ENCODE measurements around the gene TP53I11. TPM values are rescaled to one million over a fixed set of nuclear protein-coding genes. Genes with fewer than 3 reads are reported as not detected.

TP53I11 gene
- total RNA-seq, 1 donor from 2014 or later: 2.7 TPM

GRCh38 chr11:44941259-44942021, 9.2 kb downstream of the TP53I11 start:
- intact Hi-C loops (cut with micrococcal nuclease): no loop called here

GRCh38 chr11:44940835-44941234, 9.8 kb downstream of the TP53I11 start:
- intact Hi-C loops (cut with micrococcal nuclease): no loop called here

DNA sequence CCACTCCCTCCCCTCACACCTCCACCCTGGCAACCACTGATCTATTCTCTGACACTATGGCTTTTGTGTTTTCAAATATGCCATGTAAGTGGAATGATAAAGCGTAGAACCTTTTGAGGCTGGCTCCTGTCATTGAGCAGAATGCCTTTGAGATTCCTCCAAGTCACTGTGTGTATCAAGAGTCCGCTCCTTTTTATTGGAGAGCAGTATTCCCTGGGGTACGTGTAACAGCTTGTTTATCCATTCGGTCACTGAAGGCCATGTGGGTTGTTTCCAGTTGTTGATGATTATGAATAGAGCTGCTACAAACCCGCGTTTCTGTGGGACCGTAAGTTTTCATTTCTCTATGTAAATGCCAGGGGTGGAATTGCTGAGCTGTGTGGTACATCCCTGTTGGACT, 10.3 kb downstream of the TP53I11 start:
- intact Hi-C loops (cut with micrococcal nuclease): no loop called here

DNA sequence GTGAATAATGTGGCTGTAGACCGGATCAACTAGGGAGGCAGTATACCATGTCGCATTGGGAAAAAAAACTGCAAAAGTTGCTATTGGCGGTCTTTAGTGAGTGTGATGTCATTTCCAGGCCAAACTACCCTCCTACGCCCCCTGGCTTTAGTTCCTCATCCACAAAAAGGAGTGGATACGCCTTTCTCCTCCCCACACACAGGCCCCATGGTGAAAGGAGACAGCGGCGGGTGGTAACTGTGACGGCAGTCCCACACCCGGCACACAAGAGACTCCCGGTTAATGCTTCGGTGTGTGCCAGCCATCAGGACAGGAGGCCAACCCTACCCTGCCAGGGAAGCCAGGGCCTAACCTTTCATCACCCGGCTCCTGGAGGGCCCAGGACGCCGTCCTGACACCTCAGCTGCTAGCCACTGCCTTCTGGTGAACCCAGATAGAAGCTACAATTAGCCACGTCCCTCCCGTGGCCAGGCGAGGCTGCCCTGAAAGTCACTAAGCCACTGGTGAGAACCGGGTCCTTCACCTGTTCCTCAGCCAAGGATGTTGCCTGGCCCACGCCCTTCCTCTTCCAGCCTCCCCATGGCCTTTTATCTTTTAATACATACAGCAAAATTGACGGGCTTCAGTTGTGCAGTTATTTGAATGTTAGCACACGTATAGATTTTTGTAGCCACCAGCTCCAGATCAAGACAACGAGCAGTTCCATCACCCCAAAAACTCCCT, 10.8 kb downstream of the TP53I11 start:
- intact Hi-C loops (cut with micrococcal nuclease): no loop called here

DNA sequence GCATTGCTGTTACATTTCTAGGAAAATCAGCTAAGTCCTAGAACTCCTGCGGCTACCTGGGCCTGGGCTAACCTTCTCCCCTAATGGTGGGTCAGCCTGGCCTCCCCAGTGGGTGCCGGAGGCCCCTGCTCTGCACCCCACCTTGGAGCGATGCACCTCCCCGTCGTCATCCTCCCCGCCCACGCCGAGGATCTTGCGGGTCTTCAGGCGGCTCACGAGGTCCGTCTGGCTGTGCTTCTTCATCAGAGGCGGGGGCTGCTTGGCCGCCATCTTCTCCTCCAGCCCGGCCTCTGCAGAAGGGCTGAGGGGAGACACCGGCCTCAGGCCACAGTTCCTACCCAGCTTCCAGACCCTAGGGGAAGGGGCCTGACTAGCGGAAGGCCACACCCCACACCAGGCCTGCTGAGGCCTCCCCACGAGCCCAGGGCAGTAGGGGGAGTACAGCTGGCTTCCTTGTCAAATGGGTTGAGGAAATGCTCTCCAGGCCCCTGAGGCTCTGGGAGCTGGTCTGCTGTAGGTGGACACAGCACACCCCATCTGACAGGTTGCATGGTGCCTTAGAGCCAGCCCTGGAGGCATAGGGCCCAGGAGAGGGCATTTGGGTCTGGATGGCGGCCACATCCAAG, 12.5 kb downstream of the TP53I11 start:
- intact Hi-C loops (cut with micrococcal nuclease): no loop called here

- intact Hi-C loops (cut with micrococcal nuclease): loop anchor here (1.0 to 2.0 kb wide), 4 partner anchors 13 to 396 kb away; partner anchors contain the start of gene TP53I11
These were observed 13.6 kb downstream of the TP53I11 start for GRCh38 chr11:44936951-44937543.

- intact Hi-C loops (cut with micrococcal nuclease): loop anchor here (1.0 to 2.0 kb wide), 4 partner anchors 14 to 396 kb away; partner anchors contain the start of gene TP53I11
These were observed 14.2 kb downstream of the TP53I11 start for GRCh38 chr11:44936525-44936924.

GRCh38 chr11:44934735-44935250, 15.9 kb downstream of the TP53I11 start:
- intact Hi-C loops (cut with micrococcal nuclease): no loop called here

DNA sequence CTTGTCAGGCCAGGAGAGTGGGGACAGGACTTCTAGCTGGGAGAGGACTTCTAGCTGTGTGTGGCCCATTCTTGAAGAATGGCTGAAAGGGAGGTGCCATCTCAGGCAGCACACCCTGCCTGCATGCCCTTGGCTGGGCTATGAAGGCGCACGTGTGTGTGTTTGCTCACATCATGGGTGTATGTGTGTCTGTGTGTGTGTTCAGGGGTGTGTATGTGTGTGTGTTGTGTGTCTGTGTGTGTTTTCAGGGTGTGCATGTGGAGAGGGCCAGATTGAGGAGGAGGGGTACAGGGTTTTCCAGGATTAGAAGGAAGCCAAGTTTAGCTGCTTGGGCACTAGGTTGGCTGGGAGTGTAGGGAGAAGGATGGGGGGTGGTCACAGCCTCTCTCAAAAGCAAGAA, 16.6 kb downstream of the TP53I11 start:
- intact Hi-C loops (cut with micrococcal nuclease): no loop called here

DNA sequence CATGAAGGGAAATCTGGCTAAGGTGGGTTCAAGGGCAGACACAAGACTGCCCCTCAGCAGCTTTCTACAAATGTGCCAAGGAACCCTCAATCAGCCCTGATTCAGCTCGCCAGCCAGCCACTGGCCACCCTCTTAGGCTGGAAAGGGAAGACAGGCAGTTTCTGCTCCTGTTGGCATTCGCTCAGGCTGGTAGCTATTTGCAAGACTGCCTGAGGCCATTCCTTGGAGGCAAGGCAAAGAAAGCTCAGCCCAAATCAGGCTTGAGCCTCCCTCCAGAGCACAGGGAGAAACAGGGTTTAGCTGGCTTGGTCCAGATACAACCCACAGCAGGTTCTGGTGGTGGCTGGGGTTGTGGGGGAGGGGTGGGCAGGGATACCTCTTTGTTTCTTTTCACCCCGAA, 19.2 kb downstream of the TP53I11 start:
- intact Hi-C loops (cut with micrococcal nuclease): no loop called here

- intact Hi-C loops (cut with micrococcal nuclease): no loop called here
These were observed 19.9 kb downstream of the TP53I11 start for GRCh38 chr11:44930588-44931302.

DNA sequence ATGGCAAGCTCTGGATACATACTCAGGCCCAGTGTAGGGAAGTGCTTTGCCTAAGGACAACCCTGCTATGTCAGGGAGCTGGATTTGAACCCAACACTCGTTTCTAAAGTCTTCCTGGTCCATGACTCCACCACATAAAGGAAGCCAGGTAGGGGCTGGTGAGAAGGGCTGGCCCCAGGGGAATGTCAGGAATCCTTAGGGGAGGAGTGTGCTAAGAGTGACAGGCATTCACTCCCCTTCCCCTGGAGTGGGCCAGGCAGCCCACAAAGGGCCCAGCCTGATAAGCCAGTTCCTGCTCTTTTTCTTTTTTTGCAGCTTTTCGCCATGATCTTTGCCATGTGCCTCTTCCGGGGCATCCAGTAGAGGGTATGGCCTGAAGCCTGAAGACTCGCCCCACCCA, 21.9 kb downstream of the TP53I11 start:
- intact Hi-C loops (cut with micrococcal nuclease): no loop called here

GRCh38 chr11:44928144-44928543, 22.5 kb downstream of the TP53I11 start:
- intact Hi-C loops (cut with micrococcal nuclease): no loop called here

- intact Hi-C loops (cut with micrococcal nuclease): loop anchor here (1.0 kb wide), 1 partner anchor 176 kb away; no protein-coding TSS in a partner anchor
These were observed 23.5 kb downstream of the TP53I11 start for GRCh38 chr11:44927174-44927661.

DNA sequence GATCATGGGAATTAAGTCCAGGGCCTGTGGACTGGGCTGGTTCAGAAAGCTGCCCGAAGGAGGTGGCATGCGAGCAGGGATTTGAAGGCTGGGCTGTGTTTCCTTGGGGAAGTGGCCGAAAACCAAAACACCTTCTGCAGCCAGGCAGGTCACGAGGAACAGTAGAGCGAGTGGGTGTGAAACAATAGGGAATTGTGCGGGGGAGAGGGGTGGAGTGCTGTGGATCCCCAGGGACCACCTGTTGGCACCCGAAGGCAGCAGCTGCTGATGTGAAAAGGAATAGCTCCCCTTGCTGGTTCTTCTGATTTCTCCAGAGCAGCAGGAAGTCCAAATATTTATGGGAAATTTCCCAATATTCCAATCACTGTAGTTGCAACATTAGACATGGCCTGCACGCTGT, 24.6 kb downstream of the TP53I11 start:
- intact Hi-C loops (cut with micrococcal nuclease): no loop called here

GRCh38 chr11:44923806-44924205, 26.9 kb downstream of the TP53I11 start:
- intact Hi-C loops (cut with micrococcal nuclease): no loop called here

DNA sequence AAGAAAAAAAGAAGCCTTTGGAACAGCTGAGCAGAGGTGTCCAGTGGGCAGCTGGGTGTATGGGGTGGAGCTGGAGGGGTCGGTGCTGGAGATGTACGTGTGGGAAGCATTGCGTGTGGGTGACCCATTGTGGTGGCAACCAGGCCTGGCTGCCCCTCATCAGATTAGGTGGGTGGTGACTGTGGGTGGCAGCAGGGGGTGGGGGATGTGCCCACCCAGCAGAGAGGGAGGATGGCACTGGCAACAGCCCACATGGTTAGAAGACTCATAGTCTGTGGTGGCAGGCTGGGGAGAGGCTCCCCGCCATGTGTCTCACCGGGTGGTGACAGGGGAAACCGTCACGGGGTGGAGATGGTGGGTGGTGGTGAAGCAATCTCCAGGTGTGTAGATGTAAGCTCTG, 27.6 kb downstream of the TP53I11 start:
- intact Hi-C loops (cut with micrococcal nuclease): no loop called here

- intact Hi-C loops (cut with micrococcal nuclease): no loop called here
These were observed 30.2 kb downstream of the TP53I11 start for GRCh38 chr11:44920451-44920850.

GRCh38 chr11:44917741-44918140, 32.9 kb downstream of the TP53I11 start:
- intact Hi-C loops (cut with micrococcal nuclease): no loop called here

DNA sequence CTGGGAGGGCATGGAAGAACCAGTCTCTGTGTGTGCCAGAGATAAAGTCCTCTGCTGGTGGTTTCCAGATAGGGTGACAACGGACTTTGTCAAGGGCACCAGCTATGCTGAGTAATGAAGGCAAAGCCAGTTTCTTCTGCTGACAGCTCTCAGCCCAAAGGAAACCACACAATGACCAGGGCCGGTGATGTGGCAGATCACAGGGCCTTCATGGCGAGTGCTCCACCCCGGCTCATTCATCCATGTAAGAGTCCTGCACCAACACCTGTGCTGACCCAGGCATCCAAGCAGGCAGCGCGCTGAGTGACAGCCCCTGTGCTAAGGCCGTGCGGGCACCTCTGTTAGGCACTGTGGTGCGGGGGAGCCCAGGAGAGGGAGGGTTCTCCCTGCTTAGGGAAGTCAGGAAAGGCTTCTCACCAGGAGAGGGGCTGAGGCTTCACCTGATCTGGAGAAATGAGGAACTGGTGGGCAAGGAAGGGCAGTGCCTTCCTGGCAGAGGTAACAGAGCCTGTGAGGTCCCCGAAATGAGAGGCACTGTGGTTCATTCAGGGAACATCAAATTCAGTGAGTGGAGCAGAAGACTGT, 33.8 kb downstream of the TP53I11 start:
- intact Hi-C loops (cut with micrococcal nuclease): no loop called here
